ENCODE measurements around the gene LPP. TPM values are rescaled to one million over a fixed set of nuclear protein-coding genes. Genes with fewer than 3 reads are reported as not detected.

LPP gene
- total RNA-seq, 6 experiments from 2014 or later = 41.5 to 90.5 (median 69.5) TPM

DNA sequence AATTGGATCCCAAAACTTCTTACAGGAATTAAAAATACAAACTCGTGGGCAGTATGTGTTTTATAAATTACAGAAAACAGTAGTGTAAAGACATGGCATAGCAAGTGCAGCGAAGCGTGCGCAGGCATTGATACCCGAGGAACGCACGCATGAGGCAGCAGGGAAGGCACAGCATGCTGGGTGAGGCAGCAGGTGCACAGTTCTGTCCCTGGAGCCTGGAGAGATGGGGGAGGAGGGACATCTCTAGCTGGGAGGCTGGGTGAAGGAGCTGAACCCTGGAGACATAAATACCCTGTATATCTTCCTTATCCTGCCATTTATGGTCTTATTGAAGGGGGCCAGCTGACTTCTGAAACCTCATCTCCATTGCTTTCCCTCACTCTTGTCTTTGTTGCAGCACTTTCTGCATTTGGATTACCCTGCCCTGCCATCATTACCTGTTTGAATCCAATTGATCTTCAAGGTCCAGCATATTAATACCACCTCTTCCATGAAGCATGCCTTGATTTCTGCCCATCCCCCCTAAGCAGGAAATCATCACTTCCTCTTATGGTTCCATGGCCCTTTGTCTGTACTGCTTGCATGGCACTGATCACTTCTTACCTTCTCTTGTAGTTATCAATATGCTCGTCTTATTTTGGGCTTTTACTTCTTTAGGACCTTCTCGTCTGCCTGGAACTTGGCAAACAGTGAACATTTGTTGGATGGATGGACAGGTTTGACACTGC lies 20.5 kb downstream of the LPP start:
- ATAC-seq = no peak
- H3K4me1 ChIP-seq = peaks cover 0 to 78% (median 20%) of the 10 kb centered on the region in 4 donors
- H3K27ac ChIP-seq = peak overlapping the region in 2 of 3 donors; percentile 5 to 50

GRCh38 chr3:188176476-188176875 lies 22.5 kb downstream of the LPP start:
- Histone ChIP-seq H3K9me3 (no peaks in the 10 kb centered on the region), H3K4me1 (peaks cover 0 to 59% (median 13%) of the 10 kb centered on the region in 4 donors), H3K27me3 (no peaks in the 10 kb centered on the region), H3K36me3 (no peaks in the 10 kb centered on the region), H3K4me3 (no peak overlapping the region), H3K27ac (no peak overlapping the region)
- intact Hi-C loops (cut with DNase I) = no loop called here
- TF ChIP-seq POLR2A (IDR thresholded peaks at IDR 0.05) (no peak), CTCF (IDR thresholded peaks at IDR 0.05) (no peak)
- DNase-seq (no peak), ATAC-seq (no peak)

More for the DNA sequence above, 20.5 kb downstream of the LPP start:
- no peak for DNase-seq
- TF ChIP-seq POLR2A (IDR thresholded peaks at IDR 0.05) = no peak
- no peak for TF ChIP-seq CTCF (IDR thresholded peaks at IDR 0.05)
- intact Hi-C loops (cut with DNase I) = no loop called here
- WGBS (ENCODE audit: insufficient coverage, low coverage, low lambda C conversion rate, missing lambda C conversion rate) = 59% methylated on average over 3 of the region's 9 CpGs
- no peak overlapping the region for H3K4me3 ChIP-seq
- H3K9me3 ChIP-seq = no peaks in the 10 kb centered on the region
- no peaks in the 10 kb centered on the region for H3K27me3 ChIP-seq
- H3K36me3 ChIP-seq = no peaks in the 10 kb centered on the region

- WGBS (ENCODE audit: insufficient coverage, low coverage, low lambda C conversion rate, missing lambda C conversion rate) = no CpG with 5 or more reads among the region's 2 CpGs
- TF ChIP-seq POLR2A (IDR thresholded peaks at IDR 0.05) (no peak), CTCF (IDR thresholded peaks at IDR 0.05) (no peak)
- intact Hi-C loops (cut with DNase I) = no loop called here
- ATAC-seq (no peak), DNase-seq (no peak)
- no peaks in the 10 kb centered on the region for H3K27me3 ChIP-seq
- H3K4me3 ChIP-seq = no peak overlapping the region
- H3K4me1 ChIP-seq = peaks cover 0 to 55% (median 11%) of the 10 kb centered on the region in 4 donors
- H3K27ac ChIP-seq = peak overlapping the region in 1 of 3 donors; percentile 51
- no peaks in the 10 kb centered on the region for H3K36me3 ChIP-seq
- no peaks in the 10 kb centered on the region for H3K9me3 ChIP-seq
Measured at GRCh38 chr3:188176884-188177283, 22.9 kb downstream of the LPP start.

- Histone ChIP-seq H3K4me1 (peaks cover 0 to 48% (median 8%) of the 10 kb centered on the region in 4 donors), H3K27me3 (no peaks in the 10 kb centered on the region), H3K36me3 (no peaks in the 10 kb centered on the region), H3K27ac (peak overlapping the region in 1 of 3 donors; percentile 51), H3K4me3 (no peak overlapping the region), H3K9me3 (no peaks in the 10 kb centered on the region)
- TF ChIP-seq POLR2A (IDR thresholded peaks at IDR 0.05) = no peak
- TF ChIP-seq CTCF (IDR thresholded peaks at IDR 0.05) = no peak
- no CpG with 5 or more reads among the region's 2 CpGs for WGBS (ENCODE audit: insufficient coverage, low coverage, low lambda C conversion rate, missing lambda C conversion rate)
- ATAC-seq (no peak), DNase-seq (no peak)
- intact Hi-C loops (cut with DNase I) = no loop called here
Measured at GRCh38 chr3:188177721-188178120, 23.8 kb downstream of the LPP start.

All from right lobe of liver (tissue), 6 donors.